K562 (cell line): Measurements from ENCODE around the gene PRM2. TPM values are rescaled to one million over a fixed set of nuclear protein-coding genes. Genes with fewer than 3 reads are reported as not detected.

ENCODE experiments used
- BCL6 ChIP-seq: fragments of 250-450 bp; sonication (Bioruptor Pico); IDR thresholded peaks from 2 replicates; pipeline ENCODE4 v1.4.0; 2020
- BCLAF1 ChIP-seq, 2 experiments: fragments of 450-650 bp in 1 of 2; IDR thresholded peaks; 2 replicates each; pipeline ENCODE4 v1.6.1; 2011 to 2017; ENCODE audit warnings: low read depth in 2 of 2, antibody characterized with exemption in 1 of 2, borderline replicate concordance in 1 of 2, low read length in 1 of 2, mild to moderate bottlenecking in 1 of 2, mixed read lengths in 1 of 2; ENCODE audit not compliant: control insufficient read depth in 1 of 2
- BDP1 ChIP-seq: IDR thresholded peaks from 3 replicates; pipeline ENCODE4 v1.6.1; 2011; ENCODE audit not compliant: insufficient read length, insufficient read depth
- CHCHD3 ChIP-seq: fragments of 250-450 bp; sonication (Bioruptor Pico); IDR thresholded peaks from 2 replicates; pipeline ENCODE4 v2.1.2; 2022; ENCODE audit warnings: mild to moderate bottlenecking
- EHMT2 ChIP-seq: fragments of 450-650 bp; IDR thresholded peaks from 2 replicates; pipeline ENCODE4 v1.6.1; 2018; ENCODE audit warnings: antibody characterized with exemption
- FOS ChIP-seq: IDR thresholded peaks from 3 replicates; pipeline ENCODE4 v1.6.1; 2011; ENCODE audit not compliant: insufficient read length; ENCODE audit errors: extremely low read depth
- FOXJ2 ChIP-seq: fragments of 200-800 bp; sonication (Bioruptor generic); IDR thresholded peaks from 2 replicates; pipeline ENCODE4 v1.6.1; 2016; ENCODE audit warnings: missing genetic modification characterization, missing compliant biosample characterization
- HDAC1 ChIP-seq, 2 experiments: fragments of 450-650 bp; IDR thresholded peaks; 2 replicates each; pipeline ENCODE4 v1.6.1; 2016 to 2017; ENCODE audit warnings: inconsistent platforms in 1 of 2, mild to moderate bottlenecking in 1 of 2, moderate library complexity in 1 of 2
- JUN ChIP-seq, 2 experiments: sonication (generic) in 1 of 2; formaldehyde crosslinking in 1 of 2; IDR thresholded peaks; 2 replicates each; pipeline versions ENCODE4 v1.6.1 to v1.8.0; 2012 to 2022; ENCODE audit warnings: borderline replicate concordance in 2 of 2, mild to moderate bottlenecking in 2 of 2, improper control_type of control experiment in 1 of 2, low read depth in 1 of 2, low read length in 1 of 2, missing genetic modification reagents in 1 of 2
- LARP7 ChIP-seq: fragments of 450-650 bp; IDR thresholded peaks from 2 replicates; pipeline ENCODE4 v1.6.1; 2016
- MEF2A ChIP-seq: IDR thresholded peaks from 2 replicates; pipeline ENCODE4 v1.6.1; 2011; ENCODE audit warnings: low read depth, mild to moderate bottlenecking, low read length, moderate library complexity; ENCODE audit not compliant: control insufficient read depth
- MYNN ChIP-seq, 2 experiments: sonication (generic); formaldehyde crosslinking in 1 of 2; IDR thresholded peaks; 2 replicates each; pipeline versions ENCODE4 v1.5.0 to v1.6.1; 2016 to 2020; ENCODE audit warnings: antibody characterized with exemption in 1 of 2, missing genetic modification reagents in 1 of 2
- PKNOX1 ChIP-seq: fragments of 450-650 bp; IDR thresholded peaks from 2 replicates; pipeline ENCODE4 v1.6.1; 2016
- RBBP5 ChIP-seq: fragments of 200-600 bp; sonication (generic); IDR thresholded peaks from 2 replicates; pipeline ENCODE4 v1.6.1; 2012; ENCODE audit warnings: borderline replicate concordance, mild to moderate bottlenecking, low read length, control low read depth, inconsistent platforms; ENCODE audit not compliant: insufficient read depth, poor library complexity, severe bottlenecking
- RBFOX2 ChIP-seq: fragments of 200-400 bp; formaldehyde crosslinking; IDR thresholded peaks from 2 replicates; pipeline ENCODE4 v1.6.1; 2017; ENCODE audit warnings: low read depth, mild to moderate bottlenecking, low read length, moderate library complexity
- SMARCA4 ChIP-seq: fragments of 450-650 bp; IDR thresholded peaks from 2 replicates; pipeline ENCODE4 v1.6.1; 2016
- TFE3 ChIP-seq: fragments of 450-650 bp; formaldehyde crosslinking; IDR thresholded peaks from 2 replicates; pipeline ENCODE4 v1.4.0; 2020; ENCODE audit warnings: mild to moderate bottlenecking, mixed read lengths
- U2AF2 ChIP-seq: fragments of 200-400 bp; formaldehyde crosslinking; optimal IDR thresholded peaks from 2 replicates; pipeline ENCODE3; 2017; ENCODE audit warnings: low read depth, mild to moderate bottlenecking, low read length
- ZNF197 ChIP-seq: fragments of 200-800 bp; sonication (Bioruptor generic); IDR thresholded peaks from 2 replicates; pipeline ENCODE4 v1.6.1; 2016; ENCODE audit warnings: low read depth, missing genetic modification characterization, missing compliant biosample characterization
- ZNF699 ChIP-seq: fragments of 250-450 bp; sonication (Bioruptor Pico); IDR thresholded peaks from 2 replicates; pipeline ENCODE4 v1.8.0; 2021; ENCODE audit warnings: mild to moderate bottlenecking, moderate library complexity; ENCODE audit not compliant: insufficient replicate concordance
- ZNF707 ChIP-seq: fragments of 250-450 bp; sonication (Bioruptor Pico); conservative IDR thresholded peaks from 2 replicates; pipeline ENCODE4 v1.8.0; 2022; ENCODE audit warnings: inconsistent platforms, mild to moderate bottlenecking, moderate library complexity
- polyA plus RNA-seq, 8 experiments: library from polyadenylated mRNA; depleted of rRNA in 4 of 8; stranded (reverse) in 5 of 8; unstranded in 3 of 8; fragments of >200 nt; fragmentation: Nextera tagmentation in 2 of 8; fragmentation: Illumina TruSeq in 1 of 8; extraction: Ambion mirVana in 2 of 8; extraction: Trizol in 1 of 8; gene quantifications; 2 replicates each; pipeline versions ENCODE4 v1.2.1 to v1.2.3, GENCODE V29; 2011 to 2014; ENCODE audit warnings: inconsistent platforms in 1 of 8, missing spikeins in 1 of 8
- total RNA-seq, 7 experiments: library from RNA; depleted of rRNA in 6 of 7; stranded (reverse); fragments of >200 nt in 6 of 7; fragmentation: Illumina TruSeq in 2 of 7; extraction: Trizol in 2 of 7; gene quantifications; 2 replicates each; pipeline versions ENCODE4 v1.2.1 to v1.2.3, GENCODE V29; 2011 to 2021; ENCODE audit warnings: low replicate concordance in 1 of 7

Gene PRM2
- total and polyA plus RNA-seq, 9 of the 15 experiments (the other 6 are each of a cell fraction or from before 2014, with no cell fraction given) = not detected

- TF ChIP-seq SMARCA4 (peak; percentile 53; the same call in 1 of the 2 replicates), FOS (no peak), BCL6 (CRISPR knock-in tag) (peak; percentile 70; the same call in 1 of the 2 replicates), TFE3 (peak; percentile 22), MYNN (IDR thresholded peaks at IDR 0.05) (peak; percentile 83), MYNN (CRISPR knock-in tag; IDR thresholded peaks at IDR 0.05) (no peak), RBBP5 (peak; percentile 71), U2AF2 (no peak), LARP7 (no peak), FOXJ2 (no peak), MEF2A (no peak), JUN (IDR thresholded peaks at IDR 0.05; ENCODE audit: borderline replicate concordance, low read depth, low read length) (peak; percentile 9; the same call in 1 of the 2 replicates), JUN (CRISPR knock-in tag; IDR thresholded peaks at IDR 0.05; ENCODE audit: borderline replicate concordance) (no peak), RBFOX2 (peak; percentile 88), BDP1 (no peak), PKNOX1 (peak; percentile 46), BCLAF1 (IDR thresholded peaks at IDR 0.05; ENCODE audit: borderline replicate concordance in 1 of 2, control insufficient read depth in 1 of 2, low read depth in 2 of 2, low read length in 1 of 2) (no peak), CHCHD3 (no peak), ZNF197 (peak; percentile 84; the same call in 1 of the 2 replicates), HDAC1 (IDR thresholded peaks at IDR 0.05) (peak in 1 of 2 experiments; percentile 72; a peak in 2 of 4 replicates), ZNF707 (peak; percentile 23; the same call in 1 of the 2 replicates), EHMT2 (0 out of 2 replicates have a peak, but pooled peaks have one; percentile 8), ZNF699 (no peak)
Observed at GRCh38 chr16:11232852-11233726, 43.2 kb downstream of the PRM2 start (continued).
